Type B pancreatic cell (in vitro differentiated cells): ENCODE results near the gene SGMS1. TPM values are rescaled to one million over a fixed set of nuclear protein-coding genes. Genes with fewer than 3 reads are reported as not detected.

Experiments used
- DNase-seq: peaks from one replicate; pipeline ENCODE4 v3.0.0; 2021; ENCODE audit warnings: mixed read lengths; ENCODE audit not compliant: unreplicated experiment; ENCODE audit errors: extremely low spot score
- H3K27ac Mint-ChIP-seq: 2 replicates; pipeline ENCODE4 v1.8.0; 2021; ENCODE audit warnings: mild to moderate bottlenecking, mixed read lengths
- H3K27me3 Mint-ChIP-seq: 2 replicates; pipeline ENCODE4 v1.8.0; 2021; ENCODE audit warnings: mixed read lengths
- H3K36me3 Mint-ChIP-seq: 2 replicates; pipeline ENCODE4 v1.8.0; 2021; ENCODE audit warnings: mixed read lengths
- H3K4me1 Mint-ChIP-seq: one replicate; pipeline ENCODE4 v1.8.0; 2021; ENCODE audit warnings: mixed read lengths; ENCODE audit not compliant: unreplicated experiment
- H3K4me3 Mint-ChIP-seq: 2 replicates; pipeline ENCODE4 v1.8.0; 2021; ENCODE audit warnings: mild to moderate bottlenecking, mixed read lengths
- H3K9me3 Mint-ChIP-seq: 2 replicates; pipeline ENCODE4 v1.8.0; 2021; ENCODE audit warnings: mixed read lengths
- total RNA-seq: library from RNA; stranded (reverse); gene quantifications from 2 replicates; pipeline ENCODE4 v1.2.1, GENCODE V29; 2021; ENCODE audit warnings: low replicate concordance
- TF ChIP-seq, protein P1 (sequence below): fragments of 200-600 bp; sonication (generic); conservative IDR thresholded peaks from 2 replicates; pipeline ENCODE4 v1.5.0; 2021; ENCODE audit warnings: antibody characterized with exemption, mild to moderate bottlenecking

SGMS1 gene
- total RNA-seq, 1 donor from 2014 or later: 15.1 TPM

DNA sequence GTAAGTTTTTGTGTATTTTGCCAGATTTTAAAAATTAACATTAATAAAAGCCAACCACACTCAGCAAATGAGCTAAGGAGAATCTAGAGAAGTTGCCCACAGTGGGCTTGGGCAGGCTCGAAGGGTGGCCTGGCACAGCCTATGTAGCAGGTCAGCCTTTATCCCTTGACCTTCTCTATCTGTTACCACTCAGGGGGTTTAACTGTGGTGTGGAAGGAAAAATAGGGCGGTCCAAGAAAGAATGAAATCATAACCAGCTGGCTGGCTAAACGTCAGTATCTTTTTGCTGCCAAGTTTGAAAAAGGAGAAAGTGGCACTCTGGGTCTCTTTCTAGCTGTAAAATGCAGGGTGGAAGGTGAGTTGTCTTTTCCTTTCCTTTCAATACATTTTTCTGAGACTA, 242.1 kb downstream of the SGMS1 start:
- Mint-ChIP-seq H3K4me1 (peaks cover 10% of the 10 kb centered on the region), H3K27ac (no peak overlapping the region), H3K27me3 (no peaks in the 10 kb centered on the region), H3K4me3 (no peak overlapping the region), H3K9me3 (no peaks in the 10 kb centered on the region), H3K36me3 (no peaks in the 10 kb centered on the region)
- TF ChIP-seq, protein P1, sequence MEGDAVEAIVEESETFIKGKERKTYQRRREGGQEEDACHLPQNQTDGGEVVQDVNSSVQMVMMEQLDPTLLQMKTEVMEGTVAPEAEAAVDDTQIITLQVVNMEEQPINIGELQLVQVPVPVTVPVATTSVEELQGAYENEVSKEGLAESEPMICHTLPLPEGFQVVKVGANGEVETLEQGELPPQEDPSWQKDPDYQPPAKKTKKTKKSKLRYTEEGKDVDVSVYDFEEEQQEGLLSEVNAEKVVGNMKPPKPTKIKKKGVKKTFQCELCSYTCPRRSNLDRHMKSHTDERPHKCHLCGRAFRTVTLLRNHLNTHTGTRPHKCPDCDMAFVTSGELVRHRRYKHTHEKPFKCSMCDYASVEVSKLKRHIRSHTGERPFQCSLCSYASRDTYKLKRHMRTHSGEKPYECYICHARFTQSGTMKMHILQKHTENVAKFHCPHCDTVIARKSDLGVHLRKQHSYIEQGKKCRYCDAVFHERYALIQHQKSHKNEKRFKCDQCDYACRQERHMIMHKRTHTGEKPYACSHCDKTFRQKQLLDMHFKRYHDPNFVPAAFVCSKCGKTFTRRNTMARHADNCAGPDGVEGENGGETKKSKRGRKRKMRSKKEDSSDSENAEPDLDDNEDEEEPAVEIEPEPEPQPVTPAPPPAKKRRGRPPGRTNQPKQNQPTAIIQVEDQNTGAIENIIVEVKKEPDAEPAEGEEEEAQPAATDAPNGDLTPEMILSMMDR: no peak
- no peak for DNase-seq

- Mint-ChIP-seq H3K27ac (no peak overlapping the region), H3K9me3 (no peaks in the 10 kb centered on the region), H3K36me3 (no peaks in the 10 kb centered on the region), H3K4me1 (no peaks in the 10 kb centered on the region), H3K27me3 (no peaks in the 10 kb centered on the region), H3K4me3 (no peak overlapping the region)
- TF ChIP-seq, protein P1: no peak
- no peak for DNase-seq
Observed at GRCh38 chr10:50379616-50380015, 244.1 kb downstream of the SGMS1 start.

DNA sequence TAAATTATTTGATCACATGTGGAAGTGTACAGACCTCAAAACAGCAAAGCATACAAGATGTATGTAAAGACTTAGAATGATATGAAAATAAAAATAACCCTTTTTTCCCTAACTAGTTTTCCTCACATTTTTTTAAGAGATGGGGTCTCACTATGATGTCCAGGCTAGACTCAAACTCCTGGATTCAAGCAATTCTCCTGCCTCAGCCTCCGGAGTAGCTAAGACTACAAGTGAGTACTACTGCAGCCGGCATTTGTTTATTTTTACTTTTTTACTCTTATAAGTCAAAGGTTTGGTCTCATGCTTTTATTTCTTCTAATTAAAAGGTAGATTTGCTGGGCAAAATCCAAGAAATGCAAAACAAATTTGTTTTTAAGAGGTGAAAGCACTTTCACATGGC, 248.0 kb downstream of the SGMS1 start:
- DNase-seq: no peak
- Mint-ChIP-seq H3K36me3 (no peaks in the 10 kb centered on the region), H3K4me1 (no peaks in the 10 kb centered on the region), H3K4me3 (no peak overlapping the region), H3K27ac (no peak overlapping the region), H3K9me3 (no peaks in the 10 kb centered on the region), H3K27me3 (no peaks in the 10 kb centered on the region)
- TF ChIP-seq, protein P1: no peak

DNA sequence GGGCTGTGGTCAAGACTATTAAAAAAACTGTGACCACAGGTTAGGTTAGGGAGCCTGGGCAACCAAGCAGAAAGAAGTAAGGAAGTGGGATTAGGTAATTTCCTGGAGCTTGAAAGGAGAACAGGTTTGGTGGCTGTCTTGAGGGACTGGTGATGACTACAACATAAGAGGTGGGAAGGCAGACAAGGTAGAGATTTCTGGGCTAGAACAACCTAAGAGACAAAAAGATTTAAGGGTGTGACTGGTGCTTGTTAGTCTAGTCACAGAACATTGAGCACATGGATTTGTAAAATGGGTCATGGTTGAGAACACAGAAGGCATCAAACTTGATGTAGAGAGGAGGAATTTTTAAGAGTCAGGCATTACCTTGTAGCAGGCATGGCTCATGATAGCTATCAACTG, 248.7 kb downstream of the SGMS1 start:
- TF ChIP-seq, protein P1: no peak
- Mint-ChIP-seq H3K4me1 (no peaks in the 10 kb centered on the region), H3K27ac (no peak overlapping the region), H3K36me3 (no peaks in the 10 kb centered on the region), H3K27me3 (no peaks in the 10 kb centered on the region), H3K9me3 (no peaks in the 10 kb centered on the region), H3K4me3 (no peak overlapping the region)
- no peak for DNase-seq

GRCh38 chr10:50373821-50374501, 249.8 kb downstream of the SGMS1 start:
- Mint-ChIP-seq H3K36me3 (no peaks in the 10 kb centered on the region), H3K27ac (no peak overlapping the region), H3K27me3 (no peaks in the 10 kb centered on the region), H3K9me3 (no peaks in the 10 kb centered on the region), H3K4me3 (no peak overlapping the region), H3K4me1 (no peaks in the 10 kb centered on the region)
- DNase-seq: no peak
- TF ChIP-seq, protein P1: no peak
